GM18870 (cell line): ENCODE results near the gene GCNA.
A peak's percentile ranks its signal among the peaks of the same experiment; 100 is the strongest.

Source experiments
- ATAC-seq: cut with Tn5 transposase; IDR thresholded peaks from one replicate; pipeline ENCODE4 v1.9.1; 2021; ENCODE audit warnings: moderate library complexity; ENCODE audit not compliant: unreplicated experiment

GCNA gene, protein sequence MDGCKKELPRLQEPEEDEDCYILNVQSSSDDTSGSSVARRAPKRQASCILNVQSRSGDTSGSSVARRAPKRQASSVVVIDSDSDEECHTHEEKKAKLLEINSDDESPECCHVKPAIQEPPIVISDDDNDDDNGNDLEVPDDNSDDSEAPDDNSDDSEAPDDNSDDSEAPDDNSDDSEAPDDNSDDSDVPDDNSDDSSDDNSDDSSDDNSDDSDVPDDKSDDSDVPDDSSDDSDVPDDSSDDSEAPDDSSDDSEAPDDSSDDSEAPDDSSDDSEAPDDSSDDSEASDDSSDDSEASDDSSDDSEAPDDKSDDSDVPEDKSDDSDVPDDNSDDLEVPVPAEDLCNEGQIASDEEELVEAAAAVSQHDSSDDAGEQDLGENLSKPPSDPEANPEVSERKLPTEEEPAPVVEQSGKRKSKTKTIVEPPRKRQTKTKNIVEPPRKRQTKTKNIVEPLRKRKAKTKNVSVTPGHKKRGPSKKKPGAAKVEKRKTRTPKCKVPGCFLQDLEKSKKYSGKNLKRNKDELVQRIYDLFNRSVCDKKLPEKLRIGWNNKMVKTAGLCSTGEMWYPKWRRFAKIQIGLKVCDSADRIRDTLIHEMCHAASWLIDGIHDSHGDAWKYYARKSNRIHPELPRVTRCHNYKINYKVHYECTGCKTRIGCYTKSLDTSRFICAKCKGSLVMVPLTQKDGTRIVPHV

DNA sequence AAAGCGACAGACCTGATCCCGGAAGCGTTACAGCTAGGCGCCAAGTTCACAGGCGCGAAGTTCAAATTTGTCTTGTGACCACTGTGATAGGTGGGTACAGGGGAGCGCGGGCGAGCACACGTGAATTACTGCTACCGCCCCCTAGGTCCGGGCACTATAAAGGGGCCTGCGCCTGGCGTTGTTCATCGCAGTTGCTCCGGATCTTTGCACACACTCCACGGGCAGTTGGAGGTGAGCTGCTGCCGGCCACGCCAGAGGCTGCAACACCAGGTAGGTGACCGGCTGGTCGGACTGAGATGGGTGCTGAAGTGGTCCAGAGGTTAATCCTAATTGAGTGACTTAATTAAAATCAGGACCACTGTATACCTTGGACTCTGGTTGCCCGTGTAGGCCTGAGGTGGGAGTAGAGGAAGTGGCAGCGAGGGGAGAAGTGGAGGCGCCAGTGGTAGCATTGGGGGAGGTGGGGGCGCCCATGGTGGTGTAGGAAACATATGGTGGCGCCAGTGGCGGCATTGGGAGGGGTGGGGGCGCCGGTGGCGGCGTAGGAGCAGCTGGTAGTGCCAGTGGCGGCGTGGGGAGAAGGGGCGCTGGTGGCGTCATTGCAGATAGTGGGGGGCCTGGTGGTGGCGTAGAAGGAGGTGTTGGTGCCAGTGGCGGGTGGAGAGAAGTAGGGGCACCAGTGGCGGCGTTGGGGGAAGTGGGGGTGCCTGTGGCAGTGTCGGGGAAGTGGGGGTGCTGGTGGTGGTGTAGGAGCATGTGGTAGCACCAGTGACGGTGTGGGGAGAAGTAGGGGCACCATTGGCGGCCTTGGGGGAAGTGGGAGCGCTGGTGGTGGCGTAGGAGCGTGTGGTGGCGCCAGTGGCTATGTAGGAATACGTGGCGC is at the start of gene GCNA:
GCNA (plus strand) TSS at position 185 of the 883 bp plus-strand sequence. CDS start 2,385 bp downstream, outside the sequence.
- no peak for ATAC-seq

DNA sequence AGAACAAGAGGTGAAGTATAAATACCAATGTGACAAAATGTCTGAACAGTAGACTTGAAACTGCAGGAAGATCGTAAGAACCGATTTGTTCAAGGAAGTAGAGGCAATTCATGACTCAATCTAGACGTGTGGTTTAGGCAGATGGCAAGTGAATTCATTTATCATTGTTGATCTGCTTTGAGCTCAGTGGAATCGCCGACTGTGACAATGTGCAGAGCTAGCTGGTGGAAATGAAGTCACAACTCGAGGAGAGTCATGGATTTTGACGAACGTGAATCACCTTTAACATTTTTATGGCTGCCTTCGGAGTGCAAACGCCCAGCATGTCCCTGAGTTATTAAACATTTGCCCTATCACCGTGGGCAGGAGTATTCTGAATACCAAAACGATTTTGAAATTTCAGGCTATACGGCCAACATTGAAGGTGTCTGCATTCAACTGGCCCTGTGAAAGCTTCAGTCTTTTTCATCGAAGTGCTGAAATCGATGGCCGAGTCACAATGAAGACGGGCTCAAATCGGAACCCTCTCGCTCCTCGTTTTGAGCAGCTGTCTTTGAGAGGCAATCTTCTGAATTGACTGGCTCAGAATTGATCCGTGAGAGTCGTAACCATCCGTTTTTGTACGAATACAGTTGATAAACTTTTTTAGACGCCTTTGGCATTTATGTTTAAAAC is 46.0 kb upstream of the GCNA start:
- ATAC-seq, result peak; percentile 9

DNA sequence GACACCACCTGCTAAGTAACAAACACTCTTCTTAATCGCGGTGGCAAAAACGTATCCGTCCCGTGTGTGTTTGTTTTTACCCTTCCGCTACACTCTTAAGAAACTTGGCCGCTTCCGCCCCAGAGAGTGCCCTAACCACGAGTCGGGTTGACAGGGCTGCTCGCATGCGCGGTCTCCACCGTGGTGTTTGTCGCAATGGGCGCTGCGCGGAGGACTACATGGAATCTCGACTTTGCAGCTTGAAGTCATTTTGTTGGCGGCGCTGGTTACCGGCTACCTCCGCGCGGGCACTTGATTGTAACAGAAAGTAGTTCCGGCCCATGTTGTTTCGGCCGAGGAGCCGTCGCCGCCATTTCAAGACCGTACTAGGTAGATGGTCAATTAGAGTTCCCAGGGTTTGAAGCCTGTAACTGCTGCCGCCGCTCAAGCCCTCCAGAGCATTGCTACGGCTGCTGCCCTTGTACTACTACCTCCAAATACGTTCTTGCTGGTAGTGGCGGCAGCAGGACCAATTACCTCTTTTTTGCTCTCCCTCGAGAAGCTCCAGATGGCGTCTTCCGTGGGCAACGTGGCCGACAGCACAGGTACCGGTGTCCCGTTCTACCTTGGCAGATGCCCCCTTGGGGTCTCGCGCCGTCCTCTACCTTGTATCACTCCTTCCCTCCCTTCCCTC is 45.3 kb upstream of the GCNA start, which contains the start of gene OGT:
OGT (plus strand) TSS at position 352 of the 673 bp plus-strand sequence; CDS start at position 548, 196 bp downstream.
- peak; percentile 60 for ATAC-seq

DNA sequence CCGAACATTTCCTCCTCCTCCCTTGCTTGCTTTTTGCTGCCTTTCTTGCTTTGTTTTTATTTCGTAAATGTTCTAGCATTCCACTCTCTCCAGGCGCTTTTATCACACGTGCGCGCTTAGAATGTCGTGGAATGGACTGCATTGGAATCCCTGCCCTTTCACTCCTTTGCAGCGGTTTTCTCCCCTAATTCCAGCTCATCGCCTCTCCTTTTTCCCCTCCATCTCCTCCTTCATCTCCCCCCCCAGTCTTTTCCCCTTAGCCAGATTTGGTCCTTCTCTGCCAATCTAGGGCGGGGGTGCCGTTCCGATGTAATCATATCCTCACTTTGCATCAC is 44.8 kb upstream of the GCNA start:
- no peak for ATAC-seq

DNA sequence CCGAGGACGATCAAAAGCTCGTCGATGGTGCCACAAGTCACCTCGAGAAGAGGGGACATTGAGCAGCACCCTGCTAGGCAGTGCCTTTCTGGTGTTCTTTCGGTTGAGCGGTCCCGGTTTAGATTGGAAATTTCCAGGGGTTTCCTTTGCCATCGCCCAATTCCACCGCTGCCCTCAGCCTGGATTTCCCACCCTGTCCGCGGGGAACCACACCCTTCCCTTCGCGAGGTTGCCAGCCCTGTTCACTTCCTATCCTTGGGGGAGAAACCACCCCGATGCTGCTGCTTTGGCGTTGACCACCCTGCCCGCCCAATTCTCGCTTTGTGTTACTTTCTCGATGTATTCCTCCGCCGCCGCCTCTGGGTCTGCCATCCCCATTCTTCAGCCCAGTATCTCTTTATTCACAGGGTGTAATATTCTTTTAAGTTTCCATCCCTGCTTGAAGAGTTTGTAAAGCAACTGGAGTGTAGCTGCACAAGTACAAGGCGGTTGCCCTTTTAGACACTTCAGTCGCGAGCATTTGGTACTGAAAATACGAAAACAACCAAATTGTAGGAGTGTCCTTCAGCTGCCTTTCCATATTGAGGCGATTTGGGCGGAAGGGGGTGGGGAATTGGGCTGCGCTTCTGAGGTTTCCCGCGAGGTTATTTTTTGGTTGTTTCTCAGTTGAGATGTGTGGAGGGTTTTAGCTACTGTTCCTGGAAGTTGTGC is 44.2 kb upstream of the GCNA start:
- no peak for ATAC-seq

DNA sequence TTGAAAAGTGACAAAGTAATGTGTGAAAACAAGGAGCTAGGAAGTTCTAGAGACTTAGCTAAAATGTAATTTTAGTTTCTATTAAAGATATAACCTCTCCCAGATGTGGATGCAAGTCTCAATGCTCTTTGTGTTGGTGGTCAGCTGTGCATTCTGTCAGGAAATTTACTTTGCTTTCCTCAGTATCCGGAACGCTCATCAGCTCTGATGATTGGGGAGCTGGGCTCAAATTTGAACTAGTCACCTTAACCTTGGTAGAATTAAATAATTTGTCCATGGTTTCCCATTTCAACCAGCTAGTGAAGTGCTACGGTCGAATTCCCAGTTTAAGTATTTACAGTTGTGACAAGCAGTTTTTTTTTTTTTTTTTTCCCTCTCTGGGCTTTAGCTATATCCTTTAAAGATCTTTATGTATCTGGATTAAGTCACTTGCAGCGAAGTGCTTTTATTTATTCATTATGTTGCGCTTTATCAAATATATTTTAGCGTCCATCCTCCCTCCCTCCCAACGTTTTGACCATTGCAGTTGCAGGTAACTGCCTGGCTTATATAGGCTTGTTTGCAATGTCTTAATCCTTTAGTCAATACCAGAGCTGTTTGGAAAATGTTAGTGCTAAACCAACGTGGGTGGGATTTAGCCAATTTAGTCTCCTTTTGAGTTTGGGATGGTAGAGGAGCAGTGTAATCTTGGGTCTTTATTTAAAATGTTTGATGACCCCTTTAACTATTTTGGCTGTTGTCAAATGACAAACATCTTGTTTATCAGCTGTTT is 43.3 kb upstream of the GCNA start:
- ATAC-seq, result no peak

DNA sequence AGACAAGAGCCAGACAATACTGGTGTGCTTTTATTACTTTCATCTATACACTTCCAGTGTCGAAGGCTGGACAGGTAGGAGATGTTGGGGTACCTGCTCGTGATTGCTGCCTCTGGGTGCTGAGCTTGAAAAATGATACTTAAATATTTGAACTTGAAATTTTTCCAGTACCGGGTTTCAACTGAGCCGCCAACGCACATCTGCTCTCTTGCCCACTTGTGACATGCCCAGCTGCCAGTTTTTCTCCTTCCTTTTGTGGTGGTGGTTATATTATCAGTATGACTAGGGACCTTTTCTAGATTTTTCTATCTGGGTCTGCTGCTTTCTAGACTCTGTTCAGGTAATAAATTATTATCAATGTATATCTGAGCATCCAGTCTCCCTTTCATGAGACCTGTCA is 42.0 kb upstream of the GCNA start:
- no peak for ATAC-seq

DNA sequence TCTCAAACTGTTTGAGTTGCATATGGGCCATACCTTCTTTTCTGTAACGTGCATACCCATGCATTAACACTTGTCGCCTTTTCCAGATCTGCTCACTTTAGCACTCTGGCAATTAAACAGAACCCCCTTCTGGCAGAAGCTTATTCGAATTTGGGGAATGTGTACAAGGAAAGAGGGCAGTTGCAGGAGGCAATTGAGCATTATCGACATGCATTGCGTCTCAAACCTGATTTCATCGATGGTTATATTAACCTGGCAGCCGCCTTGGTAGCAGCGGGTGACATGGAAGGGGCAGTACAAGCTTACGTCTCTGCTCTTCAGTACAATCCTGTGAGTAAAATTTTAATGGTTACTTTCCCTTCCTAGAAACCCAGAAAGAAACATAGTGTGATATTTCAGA is 40.5 kb upstream of the GCNA start:
- no peak for ATAC-seq

DNA sequence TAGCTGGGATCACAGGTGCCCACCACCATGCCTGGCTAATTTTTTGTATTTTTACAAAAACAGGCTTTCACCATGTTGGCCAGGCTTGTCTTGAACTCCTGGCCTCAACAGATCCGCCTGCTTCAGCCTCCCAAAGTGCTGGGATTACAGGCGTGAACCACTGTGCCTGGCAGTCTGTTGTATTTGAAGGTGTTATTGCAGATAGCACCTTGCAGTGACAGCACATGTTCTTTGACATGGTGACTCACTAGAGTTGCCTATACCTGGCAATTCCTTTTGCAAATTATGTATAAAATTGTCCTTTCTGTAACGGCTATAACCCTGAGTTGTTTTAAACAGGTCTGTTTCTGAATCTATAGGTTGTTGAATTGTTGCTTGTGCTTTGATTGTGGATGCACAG is 37.4 kb upstream of the GCNA start:
- ATAC-seq, result peak; percentile 10

DNA sequence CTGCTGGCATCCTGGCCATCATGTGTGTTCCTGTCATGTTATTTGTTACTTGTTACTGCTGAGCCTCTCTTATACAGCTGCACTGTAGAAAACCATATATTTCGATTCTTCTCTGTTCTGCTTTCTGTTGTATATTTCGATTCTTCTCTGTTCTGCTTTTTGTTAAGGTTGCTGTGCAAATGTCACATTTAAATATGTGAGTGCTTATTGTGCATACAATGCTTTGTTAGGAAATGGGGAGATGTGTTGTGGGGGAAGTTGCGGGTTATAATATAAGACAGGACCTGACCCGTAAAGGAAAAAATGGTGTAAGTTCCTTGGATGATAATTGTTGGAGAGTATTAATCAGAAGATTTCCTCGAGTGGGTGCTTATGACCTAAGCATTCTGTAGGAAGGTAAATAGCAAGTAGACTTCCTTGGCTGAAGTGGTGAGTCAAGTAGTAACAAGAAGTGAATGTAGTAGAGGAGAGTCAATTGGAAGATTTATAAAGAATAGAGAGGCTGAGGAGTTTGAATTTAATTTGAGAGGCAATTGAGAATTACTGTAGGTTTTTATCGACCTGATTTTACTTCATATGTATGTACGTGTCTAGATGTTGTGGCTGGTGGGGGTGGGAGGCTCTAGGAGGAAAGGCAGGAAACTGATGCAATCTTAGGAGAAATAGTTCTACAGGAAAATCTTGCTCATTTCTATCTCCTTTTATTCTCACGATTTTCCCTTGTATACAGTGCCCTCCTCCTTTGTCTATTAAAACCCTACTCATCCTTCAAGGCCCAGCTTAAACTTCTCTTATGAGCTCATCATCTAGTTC is 36.8 kb upstream of the GCNA start:
- peak; percentile 85 for ATAC-seq

DNA sequence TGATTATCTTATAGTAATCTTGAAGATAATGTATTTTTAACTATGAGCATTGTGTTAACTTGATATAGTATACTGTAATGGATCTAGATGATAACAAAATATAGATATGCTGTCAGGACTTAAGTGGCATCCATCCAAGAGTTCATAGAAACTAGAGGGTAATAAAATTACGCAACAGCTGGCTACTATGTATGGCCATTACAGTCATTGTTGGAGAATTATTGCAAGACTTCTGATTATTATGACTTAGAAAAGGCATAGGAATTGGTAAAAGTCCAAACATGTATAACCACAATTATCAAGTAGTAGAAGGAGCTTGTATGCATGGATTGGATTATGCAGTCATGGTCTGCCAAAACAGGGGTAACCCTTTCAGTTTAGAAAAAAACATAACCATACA is 35.8 kb upstream of the GCNA start:
- ATAC-seq, result no peak

DNA sequence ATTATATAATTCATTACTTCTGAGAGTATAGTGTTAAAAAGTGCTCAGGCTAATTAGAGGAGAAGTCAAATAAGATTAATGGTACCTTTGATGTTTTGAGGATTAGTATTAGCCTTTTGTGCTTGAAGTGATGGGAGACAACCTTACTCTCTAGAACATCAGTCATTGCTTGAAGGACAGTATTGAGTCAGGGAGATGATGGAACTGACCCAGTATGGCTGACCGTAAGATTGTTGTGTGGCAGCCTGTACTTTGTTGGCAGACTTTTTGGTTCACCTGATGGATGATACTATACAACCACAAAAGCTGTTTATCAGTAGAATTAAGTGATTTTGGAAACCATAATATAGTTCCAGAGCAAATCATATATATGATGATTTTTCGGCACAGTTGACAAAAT is 35.4 kb upstream of the GCNA start:
- no peak for ATAC-seq

DNA sequence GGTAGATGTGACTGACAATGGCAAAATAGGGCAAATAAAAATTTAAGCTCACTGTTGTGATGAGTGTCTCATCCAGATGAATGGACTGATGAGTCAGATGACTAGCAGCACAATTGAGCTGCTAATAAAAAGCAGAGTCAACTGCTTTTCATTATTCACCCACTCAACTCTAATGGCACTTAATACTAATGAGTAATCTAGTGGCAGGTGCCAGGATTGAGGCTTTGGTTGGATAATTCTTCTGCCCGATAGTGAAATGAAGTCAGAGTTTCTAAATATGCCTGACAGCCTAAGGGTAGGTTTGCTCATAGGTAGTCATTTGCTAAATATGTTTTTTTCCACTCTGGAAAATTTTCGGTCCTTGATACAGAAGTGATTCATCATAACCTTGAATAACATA is 34.9 kb upstream of the GCNA start:
- ATAC-seq, result no peak

DNA sequence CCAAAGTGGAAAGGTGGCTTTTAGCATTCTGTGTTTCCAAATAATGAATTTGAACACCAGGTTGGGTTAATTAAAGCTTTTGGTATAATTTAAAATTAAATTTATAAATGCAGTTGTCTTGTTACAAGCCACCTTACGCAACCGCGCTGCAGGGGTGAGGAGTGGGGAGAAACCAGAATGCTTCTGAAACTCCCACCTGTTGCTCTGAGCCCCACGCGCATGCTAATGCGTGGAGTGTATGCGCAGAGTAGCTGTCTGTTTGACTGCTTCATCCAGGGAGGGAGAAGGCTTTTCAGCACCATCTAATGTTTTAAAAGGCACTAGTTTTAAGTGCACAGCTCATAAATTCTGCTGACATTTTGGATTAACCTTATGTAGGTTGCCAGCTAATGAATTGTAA is 32.9 kb upstream of the GCNA start:
- no peak for ATAC-seq

DNA sequence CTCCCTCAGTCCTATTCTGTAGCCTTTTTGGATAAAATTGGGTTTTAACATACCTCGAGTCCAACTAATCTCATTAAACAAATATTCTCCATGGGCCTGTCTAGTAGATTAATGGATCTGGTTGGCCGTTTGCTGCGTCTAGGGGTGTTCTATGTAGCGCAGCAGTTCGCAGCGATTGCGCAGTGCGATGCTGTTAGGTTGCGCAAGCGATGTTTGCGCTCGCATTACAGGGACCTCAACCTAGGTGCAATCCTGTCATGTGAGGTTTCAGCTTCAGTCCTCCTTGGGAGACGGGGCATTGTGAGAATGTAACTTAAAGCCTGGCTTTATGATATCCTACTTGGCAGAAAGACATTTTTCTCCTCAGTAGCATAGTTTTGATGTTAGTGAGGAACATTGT is 31.4 kb upstream of the GCNA start:
- ATAC-seq, result no peak

DNA sequence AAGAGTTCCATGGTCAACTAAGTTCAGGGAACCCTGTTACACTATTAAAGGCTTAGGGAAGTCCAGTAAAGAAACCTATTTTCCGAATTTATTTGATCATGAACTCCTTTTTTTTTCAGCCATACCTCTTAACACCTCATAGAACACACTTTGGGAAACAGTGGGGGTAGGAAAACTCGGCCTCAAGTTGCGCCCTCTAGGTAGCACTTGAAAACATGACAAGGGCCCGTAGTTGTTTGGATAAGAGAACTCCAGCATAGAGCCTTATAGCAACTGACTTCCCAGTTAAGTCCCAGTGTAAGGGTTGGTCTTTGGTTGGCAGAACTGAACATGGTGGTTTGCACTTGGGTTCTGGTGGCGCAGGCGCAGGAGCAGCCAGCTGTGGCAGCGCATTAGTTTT is 30.9 kb upstream of the GCNA start:
- no peak for ATAC-seq

DNA sequence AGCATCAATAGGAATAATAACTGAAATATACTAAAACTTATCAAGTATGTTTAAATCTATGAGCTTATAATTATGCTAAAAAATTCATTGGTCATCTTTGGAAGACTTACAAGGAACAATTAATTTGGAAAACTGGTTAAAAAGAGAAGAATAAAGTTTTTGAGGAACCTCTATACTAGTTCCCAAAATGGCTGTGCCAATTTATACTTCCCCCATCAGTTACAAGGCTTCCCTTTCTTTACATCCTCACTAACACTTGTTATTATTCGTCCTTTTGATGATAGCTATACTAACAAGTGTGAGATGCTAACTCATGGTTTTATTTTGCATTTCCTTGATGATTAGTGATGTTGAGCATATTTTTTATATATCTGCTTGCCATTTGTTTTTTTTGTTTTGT is 28.3 kb upstream of the GCNA start:
- no peak for ATAC-seq

DNA sequence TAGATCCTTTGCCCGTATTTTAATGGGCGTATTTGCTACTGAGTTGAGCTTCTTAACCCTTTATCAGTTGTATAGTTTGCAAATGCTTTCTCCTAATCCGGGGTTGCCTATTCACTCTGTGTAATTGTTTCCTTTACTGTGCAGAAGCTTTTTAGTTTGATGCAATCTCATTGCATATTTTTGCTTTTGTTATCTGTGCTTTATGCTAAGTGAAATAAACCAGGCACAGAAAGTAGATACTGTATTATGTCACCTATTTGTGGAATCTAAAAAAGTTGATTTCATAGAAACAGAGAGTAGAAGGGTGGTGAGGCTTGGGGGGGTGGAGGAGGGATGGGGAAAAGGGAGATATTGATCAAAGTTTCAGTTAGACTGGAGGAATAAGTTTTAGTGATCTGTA is 27.7 kb upstream of the GCNA start:
- ATAC-seq, result no peak
